ENCODE data around the gene TBC1D20.

DNA sequence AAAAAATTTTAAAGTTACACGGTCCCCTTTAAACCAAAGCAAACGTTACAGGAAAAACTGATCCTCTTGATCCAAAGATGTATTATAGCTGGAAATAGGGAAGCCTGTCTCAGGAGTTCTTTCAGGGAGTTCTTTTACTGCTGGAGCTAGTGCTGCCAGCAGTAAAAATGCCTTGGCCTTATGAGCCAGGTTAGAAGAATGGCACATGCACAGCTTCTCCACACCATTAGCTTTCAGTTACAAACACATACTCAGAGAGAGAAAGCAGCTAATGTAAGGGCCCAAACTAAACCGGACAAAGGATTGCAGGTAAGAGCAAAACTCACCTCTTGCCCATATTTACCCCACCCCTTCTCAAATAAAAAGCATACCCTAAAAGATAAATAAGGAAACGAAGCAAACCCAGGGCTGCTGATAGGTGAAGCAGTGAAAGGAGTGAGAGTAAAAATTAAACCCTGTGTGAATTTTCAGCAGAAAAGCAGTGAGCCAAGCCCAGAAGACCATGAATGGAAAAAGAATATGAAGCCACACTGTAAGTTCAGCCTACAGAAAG lies 19.0 kb downstream of the TBC1D20 start:
- no peak for TF ChIP-seq ZFP30 (CRISPR knock-in tag; IDR thresholded peaks at IDR 0.05)
- TF ChIP-seq ZNF70 (CRISPR knock-in tag; IDR thresholded peaks at IDR 0.05), result no peak
